NCI-H345 (cell line): ENCODE results near the gene GOLGA6D.
"Not testable (repeated sequence)": the region's sequence is repeated elsewhere in the genome, so short reads cannot be mapped to it uniquely, and the experiment has no call there.

ENCODE experiments used
- DNase-seq: peaks from one replicate; lab custom pipeline; 2025; lab: John Stamatoyannopoulos, UW

The GOLGA6D gene

GRCh38 chr15:75333654-75334419 lies 51.2 kb downstream of the GOLGA6D start:
- not testable (repeated sequence) for DNase-seq

- DNase-seq: no peak
Measured at GRCh38 chr15:75335313-75335704, 52.7 kb downstream of the GOLGA6D start.

DNA sequence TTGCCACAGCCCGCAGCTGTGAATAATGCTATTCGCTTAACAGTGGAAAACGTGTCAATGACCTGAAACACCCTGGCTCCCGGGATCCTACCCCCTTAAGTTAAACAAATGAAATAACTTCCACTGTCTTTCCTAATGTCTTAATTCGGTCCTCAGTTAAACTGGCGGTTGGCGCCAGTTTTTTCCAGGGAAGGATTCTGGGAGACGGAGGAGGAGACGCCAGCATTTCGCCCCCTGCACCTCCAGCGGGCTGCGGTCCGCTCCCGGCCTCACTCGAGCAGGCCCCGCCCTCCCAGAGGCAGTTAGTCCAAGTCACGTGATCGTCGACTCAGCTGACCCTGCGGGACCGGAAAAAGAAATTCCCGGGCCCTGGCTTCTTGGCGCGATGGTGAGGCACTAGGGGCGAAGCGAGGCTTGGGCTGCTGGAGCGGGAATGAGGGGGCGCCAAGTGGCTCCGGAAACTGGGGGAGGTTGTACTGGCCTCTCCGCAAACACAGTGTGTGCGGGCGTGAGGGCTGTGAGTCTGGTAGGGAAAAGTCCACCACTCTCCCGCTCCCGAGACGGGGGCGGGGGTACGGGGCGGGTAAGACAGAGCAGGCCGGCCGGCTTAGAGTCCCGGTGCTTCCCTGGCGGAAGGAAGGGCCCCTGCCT lies 53.2 kb downstream of the GOLGA6D start, which contains the start of gene COMMD4:
TSS of gene COMMD4 (plus strand) at position 359 of the 651 bp plus-strand sequence. CDS start at position 386, 27 bp downstream.
- DNase-seq: peak; percentile 95

DNA sequence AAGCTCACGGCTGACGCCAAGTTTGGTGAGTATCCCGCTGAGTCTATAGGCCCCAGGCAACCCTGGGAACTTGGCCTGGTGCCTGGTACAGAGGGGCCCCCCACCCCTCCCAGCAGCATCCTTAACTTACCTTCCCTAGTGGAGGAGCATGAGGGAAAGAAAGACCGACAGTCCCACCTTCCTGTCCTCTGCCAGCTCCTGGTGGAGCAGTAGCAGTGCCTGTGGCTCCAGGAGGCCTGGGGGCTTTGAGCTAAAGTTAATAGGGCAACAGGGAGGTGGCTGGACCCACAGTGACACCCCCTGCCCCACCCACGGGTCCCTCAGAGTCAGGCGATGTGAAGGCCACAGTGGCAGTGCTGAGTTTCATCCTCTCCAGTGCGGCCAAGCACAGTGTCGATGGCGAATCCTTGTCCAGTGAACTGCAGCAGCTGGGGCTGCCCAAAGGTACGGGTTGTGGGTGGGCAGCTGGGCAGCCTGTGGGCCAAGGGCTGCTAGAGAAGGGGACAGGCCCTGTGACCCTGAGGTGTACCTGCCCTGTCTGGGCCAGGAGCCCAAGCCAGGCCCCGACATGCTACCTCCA lies 56.1 kb downstream of the GOLGA6D start:
- no peak for DNase-seq

DNA sequence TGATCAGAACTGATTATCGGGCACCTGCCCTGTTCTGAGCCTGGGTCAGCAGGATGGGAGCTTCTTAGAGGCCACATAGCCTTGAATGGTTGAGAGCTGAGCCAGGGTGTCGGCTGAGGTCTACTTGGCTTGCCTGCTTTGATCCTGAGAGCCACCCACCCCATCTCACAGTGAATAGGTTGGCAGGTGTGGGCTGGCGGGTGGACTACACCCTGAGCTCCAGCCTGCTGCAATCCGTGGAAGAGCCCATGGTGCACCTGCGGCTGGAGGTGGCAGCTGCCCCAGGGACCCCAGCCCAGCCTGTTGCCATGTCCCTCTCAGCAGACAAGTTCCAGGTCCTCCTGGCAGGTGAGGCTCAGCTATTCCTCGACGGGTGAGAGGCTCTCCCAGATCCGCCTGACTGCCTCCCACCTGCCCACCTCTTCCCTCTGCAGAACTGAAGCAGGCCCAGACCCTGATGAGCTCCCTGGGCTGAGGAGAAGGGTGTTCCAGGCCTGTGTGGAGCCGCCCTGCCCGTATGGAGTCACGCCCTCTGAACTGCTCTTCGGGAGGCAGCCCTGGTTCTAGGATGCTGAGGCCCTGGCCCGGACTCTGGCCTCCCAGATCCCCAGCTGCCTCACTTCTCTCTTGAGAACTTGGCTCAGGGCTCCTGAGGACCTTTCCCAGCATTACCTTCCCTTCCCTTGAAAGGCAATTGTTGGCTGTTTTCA lies 57.1 kb downstream of the GOLGA6D start:
- no peak for DNase-seq

- no peak for DNase-seq
Measured at GRCh38 chr15:75342221-75342620, 59.6 kb downstream of the GOLGA6D start.

GRCh38 chr15:75343953-75344352 lies 61.3 kb downstream of the GOLGA6D start:
- not testable (repeated sequence) for DNase-seq
